Prostate gland (tissue), 2 donors: ENCODE data around the gene PRDM7. TPM values are rescaled to one million over a fixed set of nuclear protein-coding genes. Genes with fewer than 3 reads are reported as not detected.

Source experiments
- DNase-seq: peaks from one replicate; pipeline ENCODE4 v3.0.0-alpha.2; 2019; ENCODE audit warnings: low spot score
- H3K27ac ChIP-seq, 2 donors: fragments of 200-600 bp; sonication (generic); 2 replicates each; pipeline ENCODE4 v1.5.1; 2017 to 2019
- H3K27me3 ChIP-seq: fragments of 200-600 bp; sonication (generic); replicated peaks from 2 replicates; pipeline ENCODE4 v1.5.1; 2019; ENCODE audit not compliant: insufficient read depth
- H3K36me3 ChIP-seq, 2 donors: fragments of 200-600 bp; sonication (generic); 1 replicate in 1 of 2; 2 replicates in 1 of 2; pipeline versions ENCODE4 v1.5.1 to v1.8.1; 2017 to 2019
- H3K4me1 ChIP-seq: fragments of 200-600 bp; sonication (generic); replicated peaks from 2 replicates; pipeline ENCODE4 v1.5.1; 2019
- H3K4me3 ChIP-seq, 2 donors: fragments of 200-600 bp; sonication (generic); 2 replicates each; pipeline ENCODE4 v1.5.1; 2017 to 2019
- H3K9me3 ChIP-seq: fragments of 200-600 bp; sonication (generic); 2 replicates; pipeline ENCODE4 v1.5.1; 2017
- CTCF ChIP-seq, 4 experiments: fragments of 200-600 bp in 2 of 4; fragments of 450-650 bp in 2 of 4; sonication (generic) in 2 of 4; IDR thresholded peaks; 1 replicate in 3 of 4; 2 replicates in 1 of 4; pipeline ENCODE4 v1.5.1; 2016 to 2019; ENCODE audit warnings: antibody characterized with exemption in 4 of 4, mild to moderate bottlenecking in 2 of 4, moderate library complexity in 2 of 4
- POLR2A ChIP-seq: fragments of 450-650 bp; IDR thresholded peaks from one replicate; pipeline ENCODE4 v1.6.1; 2016; ENCODE audit warnings: antibody characterized with exemption, mild to moderate bottlenecking
- POLR2AphosphoS5 ChIP-seq: sonication (generic); formaldehyde crosslinking; IDR thresholded peaks from one replicate; pipeline ENCODE4 v1.6.1; 2017; ENCODE audit warnings: antibody characterized with exemption
- WGBS: methylation state at CpG from one replicate; pipeline ENCODE4 v1.1.5; 2018; 5-methylcytosine and 5-hydroxymethylcytosine counted together
- intact Hi-C: fragments of 100-400 bp; cut with DNase I; formaldehyde crosslinking; loops from one replicate; pipeline ENCODE4 v1.14.2; 2022
- total RNA-seq, 2 donors: library from RNA; depleted of rRNA; stranded (reverse); fragments of >200 nt; gene quantifications; one replicate each; pipeline ENCODE4 v1.1.0, GENCODE V29; 2016

The PRDM7 gene
- total RNA-seq, 2 donors from 2014 or later, result 0.09 to 0.28 TPM

- Histone ChIP-seq H3K27ac (no peak overlapping the region), H3K9me3 (no peaks in the 10 kb centered on the region), H3K4me1 (no peaks in the 10 kb centered on the region), H3K27me3 (no peaks in the 10 kb centered on the region), H3K36me3 (peaks cover 0 to 15% of the 10 kb centered on the region in 2 donors), H3K4me3 (no peak overlapping the region)
- DNase-seq, result no peak
- 82% methylated on average over 9 of the region's 9 CpGs for WGBS
- TF ChIP-seq CTCF (IDR thresholded peaks at IDR 0.05), result no peak
- no peak for TF ChIP-seq POLR2A
- TF ChIP-seq POLR2AphosphoS5, result no peak
- intact Hi-C loops, result no loop called here
Measured at GRCh38 chr16:90031931-90032673, 45.0 kb downstream of the PRDM7 start.

- TF ChIP-seq POLR2AphosphoS5 (no peak), POLR2A (no peak), CTCF (IDR thresholded peaks at IDR 0.05) (no peak)
- WGBS, result 92% methylated on average over 19 of the region's 19 CpGs
- H3K4me1 ChIP-seq, result no peaks in the 10 kb centered on the region
- H3K4me3 ChIP-seq, result no peak overlapping the region
- no peak overlapping the region for H3K27ac ChIP-seq
- peaks cover 0 to 8% of the 10 kb centered on the region in 2 donors for H3K36me3 ChIP-seq
- no peak for DNase-seq
- intact Hi-C loops, result no loop called here
- H3K27me3 ChIP-seq, result no peaks in the 10 kb centered on the region
- no peaks in the 10 kb centered on the region for H3K9me3 ChIP-seq
Measured at GRCh38 chr16:90031186-90031930, 45.8 kb downstream of the PRDM7 start.

- no peaks in the 10 kb centered on the region for H3K36me3 ChIP-seq
- no peak for TF ChIP-seq POLR2AphosphoS5
- intact Hi-C loops, result no loop called here
- no peak for DNase-seq
- no peak overlapping the region for H3K4me3 ChIP-seq
- no peaks in the 10 kb centered on the region for H3K9me3 ChIP-seq
- WGBS, result 89% methylated on average over 12 of the region's 12 CpGs
- no peaks in the 10 kb centered on the region for H3K4me1 ChIP-seq
- H3K27ac ChIP-seq, result no peak overlapping the region
- H3K27me3 ChIP-seq, result no peaks in the 10 kb centered on the region
Measured at GRCh38 chr16:90028985-90029384, 48.1 kb downstream of the PRDM7 start.

GRCh38 chr16:90027611-90028010 lies 49.5 kb downstream of the PRDM7 start:
- DNase-seq, result no peak
- Histone ChIP-seq H3K4me3 (no peak overlapping the region), H3K27ac (no peak overlapping the region), H3K4me1 (peaks cover 7% of the 10 kb centered on the region), H3K36me3 (no peaks in the 10 kb centered on the region), H3K27me3 (no peaks in the 10 kb centered on the region), H3K9me3 (no peaks in the 10 kb centered on the region)
- TF ChIP-seq CTCF (IDR thresholded peaks at IDR 0.05) (no peak), POLR2A (no peak), POLR2AphosphoS5 (no peak)
- intact Hi-C loops, result no loop called here
- 92% methylated on average over 17 of the region's 17 CpGs for WGBS

GRCh38 chr16:90026135-90026534 lies 51.0 kb downstream of the PRDM7 start:
- TF ChIP-seq POLR2AphosphoS5 (no peak), CTCF (IDR thresholded peaks at IDR 0.05) (no peak), POLR2A (no peak)
- Histone ChIP-seq H3K9me3 (no peaks in the 10 kb centered on the region), H3K4me3 (no peak overlapping the region), H3K36me3 (no peaks in the 10 kb centered on the region), H3K27me3 (no peaks in the 10 kb centered on the region), H3K27ac (no peak overlapping the region), H3K4me1 (peaks cover 7% of the 10 kb centered on the region)
- intact Hi-C loops, result no loop called here
- WGBS, result 77% methylated on average over 8 of the region's 8 CpGs
- DNase-seq, result no peak
